Right lobe of liver (tissue), 6 donors: ENCODE measurements around the gene RER1. TPM values are rescaled to one million over a fixed set of nuclear protein-coding genes. Genes with fewer than 3 reads are reported as not detected.

ENCODE experiments used
- ATAC-seq, 4 donors: fragments of 200-7000 bp; cut with Tn5 transposase; one replicate each; pipeline ENCODE4 v1.9.1; 2020; ENCODE audit warnings: mild to moderate bottlenecking in 4 of 4, moderate library complexity in 4 of 4
- DNase-seq, 3 donors: peaks; one replicate each; pipeline ENCODE4 v3.0.0-alpha.2; 2020
- H3K27ac ChIP-seq, 3 donors: fragments of 200-600 bp; one replicate each; pipeline ENCODE4 v1.8.0; 2022
- H3K27me3 ChIP-seq, 2 donors: fragments of 200-600 bp; one replicate each; pipeline ENCODE4 v1.8.0; 2022
- H3K36me3 ChIP-seq, 4 donors: fragments of 200-600 bp; sonication (generic) in 1 of 4; one replicate each; pipeline versions ENCODE4 v1.5.1 to v1.8.0; 2017 to 2022; ENCODE audit warnings: control low read depth in 1 of 4
- H3K4me1 ChIP-seq, 4 donors: fragments of 200-600 bp; sonication (generic) in 1 of 4; one replicate each; pipeline versions ENCODE4 v1.5.1 to v1.8.0; 2017 to 2022; ENCODE audit warnings: control low read depth in 1 of 4
- H3K4me3 ChIP-seq, 3 donors: fragments of 200-600 bp; one replicate each; pipeline ENCODE4 v1.8.0; 2022
- H3K9me3 ChIP-seq, 4 donors: fragments of 200-600 bp; sonication (generic) in 1 of 4; one replicate each; pipeline versions ENCODE4 v1.5.1 to v1.8.0; 2017 to 2022; ENCODE audit warnings: control low read depth in 1 of 4
- CTCF ChIP-seq, 4 donors: fragments of 200-600 bp in 3 of 4; fragments of 450-650 bp in 1 of 4; IDR thresholded peaks; one replicate each; pipeline versions ENCODE4 v1.5.1 to v1.8.0; 2016 to 2022; ENCODE audit warnings: antibody characterized with exemption in 4 of 4, mild to moderate bottlenecking in 2 of 4
- POLR2A ChIP-seq: fragments of 450-650 bp; IDR thresholded peaks from one replicate; pipeline ENCODE4 v1.6.1; 2017; ENCODE audit warnings: antibody characterized with exemption, mild to moderate bottlenecking
- WGBS: methylation state at CpG from one replicate; pipeline ENCODE4 v1.1.6; 2018; ENCODE audit warnings: low coverage, low lambda C conversion rate; ENCODE audit not compliant: insufficient coverage; ENCODE audit errors: missing lambda C conversion rate; 5-methylcytosine and 5-hydroxymethylcytosine counted together
- intact Hi-C, 2 donors: fragments of 100-400 bp; cut with DNase I; formaldehyde crosslinking; loops; one replicate each; pipeline versions ENCODE4 v1.11.2 to v1.14.1; 2022
- total RNA-seq, 6 experiments: library from RNA; depleted of rRNA in 2 of 6; stranded (reverse); fragments of >200 nt in 2 of 6; fragmentation: NEBNext Ultra II Directional in 3 of 6; extraction: Animal tissue kit (Norgen Biotek cat#: 25700) in 3 of 6; gene quantifications; one replicate each; pipeline versions ENCODE4 v1.1.0 to v1.2.4, GENCODE V29; 2016 to 2023
- donor health status: DM: no; HTN: yes; CAD: no.
- donor health status: DM: no; HTN: no; CAD: no.
- donor health status: DM: no; HTN: no; CAD: no.
- donor health status: DM: no; HTN: yes; CAD: no.
- donor health status: DM: no; HTN: yes; CAD: no.

The RER1 gene
- total RNA-seq, 6 experiments from 2014 or later, result 76.5 to 166 (median 122) TPM

GRCh38 chr1:2435746-2436355 is 44.2 kb downstream of the RER1 start:
- 55% methylated on average over 1 of the region's 2 CpGs for WGBS
- ATAC-seq, result no peak

GRCh38 chr1:2436876-2437275 is 45.2 kb downstream of the RER1 start:
- intact Hi-C loops, result loop anchor here in 1 of 2 donors (10.0 kb wide), 1 partner anchor 168 kb away; no protein-coding TSS in a partner anchor
- Histone ChIP-seq H3K9me3 (no peaks in the 10 kb centered on the region), H3K4me3 (no peak overlapping the region), H3K36me3 (no peaks in the 10 kb centered on the region), H3K27me3 (no peaks in the 10 kb centered on the region), H3K27ac (no peak overlapping the region), H3K4me1 (no peaks in the 10 kb centered on the region)
- TF ChIP-seq CTCF (IDR thresholded peaks at IDR 0.05) (no peak), POLR2A (no peak)
- ATAC-seq (no peak), DNase-seq (no peak)
- 40% methylated on average over 1 of the region's 7 CpGs for WGBS

More at GRCh38 chr1:2435746-2436355, 44.2 kb downstream of the RER1 start:
- no peak for TF ChIP-seq POLR2A
- TF ChIP-seq CTCF (IDR thresholded peaks at IDR 0.05), result no peak
- H3K4me1 ChIP-seq, result no peaks in the 10 kb centered on the region
- H3K27ac ChIP-seq, result no peak overlapping the region
- no peaks in the 10 kb centered on the region for H3K27me3 ChIP-seq
- H3K4me3 ChIP-seq, result no peak overlapping the region
- H3K9me3 ChIP-seq, result no peaks in the 10 kb centered on the region
- no peaks in the 10 kb centered on the region for H3K36me3 ChIP-seq
- intact Hi-C loops, result loop anchor here in 1 of 2 donors (10.0 kb wide), 1 partner anchor 169 kb away; no protein-coding TSS in a partner anchor
- DNase-seq, result no peak

GRCh38 chr1:2437617-2438016 is 46.0 kb downstream of the RER1 start:
- Histone ChIP-seq H3K4me1 (no peaks in the 10 kb centered on the region), H3K36me3 (no peaks in the 10 kb centered on the region), H3K27ac (no peak overlapping the region), H3K9me3 (no peaks in the 10 kb centered on the region), H3K4me3 (no peak overlapping the region), H3K27me3 (peaks cover 0 to 2% of the 10 kb centered on the region in 2 donors)
- TF ChIP-seq POLR2A (no peak), CTCF (IDR thresholded peaks at IDR 0.05) (no peak)
- intact Hi-C loops, result loop anchor here in 1 of 2 donors (10.0 kb wide), 1 partner anchor 167 kb away; no protein-coding TSS in a partner anchor
- no peak for DNase-seq
- 66% methylated on average over 13 of the region's 15 CpGs for WGBS
- no peak for ATAC-seq

GRCh38 chr1:2438038-2438437 is 46.4 kb downstream of the RER1 start:
- intact Hi-C loops, result loop anchor here in 1 of 2 donors (10.0 kb wide), 1 partner anchor 167 kb away; no protein-coding TSS in a partner anchor
- DNase-seq (no peak), ATAC-seq (no peak)
- Histone ChIP-seq H3K4me1 (no peaks in the 10 kb centered on the region), H3K9me3 (no peaks in the 10 kb centered on the region), H3K4me3 (no peak overlapping the region), H3K27me3 (peaks cover 0 to 6% of the 10 kb centered on the region in 2 donors), H3K36me3 (no peaks in the 10 kb centered on the region), H3K27ac (no peak overlapping the region)
- TF ChIP-seq POLR2A (no peak), CTCF (IDR thresholded peaks at IDR 0.05) (no peak)
- 38% methylated on average over 3 of the region's 15 CpGs for WGBS
